K562 treated with DMSO at 1 percent for 24 hours (cell line): ENCODE measurements around the gene TAF11L3. TPM values are rescaled to one million over a fixed set of nuclear protein-coding genes. Genes with fewer than 3 reads are reported as not detected.

ENCODE experiments used
- total RNA-seq: library from RNA; unstranded; fragments of 300-600 nt; gene quantifications from 2 replicates; pipeline ENCODE4 v1.2.3, GENCODE V29; 2022; ENCODE audit warnings: low read depth; ENCODE audit not compliant: insufficient read depth

TAF11L3 gene
- not detected in 2 replicates for total RNA-seq

GRCh38 chr5:17518067-17518466, at the start of gene TAF11L3:
Gene TAF11L3 (plus strand): TSS chr5:17518367.

GRCh38 chr5:17497931-17498330, 20.2 kb upstream of the TAF11L3 start, which contains the start of gene TAF11L2:
Gene TAF11L2 (plus strand): TSS chr5:17498231.

GRCh38 chr5:17521501-17521900, 3.3 kb downstream of the TAF11L3 start, which contains the start of gene TAF11L4:
Gene TAF11L4 (plus strand): TSS chr5:17521801.

GRCh38 chr5:17524935-17525334, 6.8 kb downstream of the TAF11L3 start, which contains the start of gene TAF11L5:
Gene TAF11L5 (plus strand): TSS chr5:17525235.

GRCh38 chr5:17528369-17528768, 10.2 kb downstream of the TAF11L3 start, which contains the start of gene TAF11L6:
Gene TAF11L6 (plus strand): TSS chr5:17528669.

Other genes starting within 250 kb of the TAF11L3 start
- gene TAF11L2, start 20.1 kb upstream of the TAF11L3 start, total RNA-seq: not detected in 2 replicates
- not detected in 2 replicates for gene TAF11L4, start 3.4 kb downstream of the TAF11L3 start, total RNA-seq
- not detected in 2 replicates for gene TAF11L5, start 6.9 kb downstream of the TAF11L3 start, total RNA-seq
- gene TAF11L6, start 10.3 kb downstream of the TAF11L3 start, total RNA-seq: not detected in 2 replicates
- not detected in 2 replicates for gene TAF11L7, start 67.4 kb downstream of the TAF11L3 start, total RNA-seq
- not detected in 2 replicates for gene TAF11L8, start 72.6 kb downstream of the TAF11L3 start, total RNA-seq
- gene TAF11L9, start 76.0 kb downstream of the TAF11L3 start, total RNA-seq: not detected in 2 replicates
- not detected in 2 replicates for gene TAF11L10, start 79.5 kb downstream of the TAF11L3 start, total RNA-seq
- gene TAF11L11, start 85.8 kb downstream of the TAF11L3 start, total RNA-seq: not detected in 2 replicates
- gene TAF11L12, start 92.0 kb downstream of the TAF11L3 start, total RNA-seq: not detected in 2 replicates
- not detected in 2 replicates for gene TAF11L13, start 113.7 kb downstream of the TAF11L3 start, total RNA-seq
- not detected in 2 replicates for gene TAF11L14, start 116.1 kb downstream of the TAF11L3 start, total RNA-seq